HG02884 (cell line): ENCODE data around the gene CISTR.
"Not testable (repeated sequence)": the region's sequence is repeated elsewhere in the genome, so short reads cannot be mapped to it uniquely, and the experiment has no call there.

Experiments used
- ATAC-seq: cut with Tn5 transposase; IDR thresholded peaks from one replicate; pipeline ENCODE4 v1.9.1; 2021; ENCODE audit warnings: mild to moderate bottlenecking, moderate library complexity; ENCODE audit not compliant: unreplicated experiment

The CISTR gene

DNA sequence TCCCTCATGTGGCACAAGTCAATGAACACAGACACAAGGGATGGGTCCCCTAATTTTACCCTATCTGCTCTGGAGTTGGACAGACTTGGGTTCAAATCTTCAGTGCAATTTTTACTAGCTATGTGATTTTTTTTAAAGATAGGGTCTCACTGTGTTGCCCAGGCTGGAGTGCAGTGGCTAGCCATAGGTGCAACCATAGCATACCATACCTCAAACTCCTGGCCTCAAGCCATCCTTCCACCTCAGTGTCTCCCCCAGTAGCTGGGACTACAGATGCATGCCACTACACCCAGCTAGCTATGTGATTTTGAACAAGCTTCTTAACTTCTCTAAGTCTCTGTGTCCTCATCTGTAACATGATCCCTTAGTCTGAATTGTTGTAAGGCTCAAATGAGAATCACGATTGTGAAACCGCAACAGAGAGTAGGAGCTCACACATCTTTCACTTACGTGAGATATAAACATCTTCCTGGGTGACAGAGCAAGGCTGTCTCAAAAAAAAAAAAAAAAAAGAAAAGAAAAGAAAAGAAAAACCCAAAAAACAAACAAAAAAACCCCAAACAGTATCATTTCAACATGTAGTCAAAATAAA is 29.2 kb downstream of the CISTR start:
- no peak for ATAC-seq

DNA sequence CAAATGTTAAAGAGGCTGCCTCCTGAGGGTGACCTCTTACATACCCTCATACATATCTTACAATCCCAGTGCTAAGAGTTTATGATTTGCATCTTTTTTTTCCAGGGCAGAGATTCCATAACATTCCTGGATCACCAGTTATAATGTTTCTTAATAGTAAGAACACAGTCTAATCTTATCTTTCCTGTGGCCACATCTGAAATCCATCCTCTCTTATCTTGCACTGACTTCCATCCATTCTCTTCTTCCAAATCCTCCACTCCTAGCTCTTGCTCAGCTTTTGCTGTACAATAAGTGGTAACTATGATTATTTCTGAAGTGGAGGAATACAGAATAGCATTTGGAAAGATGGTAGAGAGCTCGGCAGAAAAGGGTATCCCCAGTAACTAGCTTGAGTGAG is 30.8 kb downstream of the CISTR start:
- ATAC-seq: no peak

DNA sequence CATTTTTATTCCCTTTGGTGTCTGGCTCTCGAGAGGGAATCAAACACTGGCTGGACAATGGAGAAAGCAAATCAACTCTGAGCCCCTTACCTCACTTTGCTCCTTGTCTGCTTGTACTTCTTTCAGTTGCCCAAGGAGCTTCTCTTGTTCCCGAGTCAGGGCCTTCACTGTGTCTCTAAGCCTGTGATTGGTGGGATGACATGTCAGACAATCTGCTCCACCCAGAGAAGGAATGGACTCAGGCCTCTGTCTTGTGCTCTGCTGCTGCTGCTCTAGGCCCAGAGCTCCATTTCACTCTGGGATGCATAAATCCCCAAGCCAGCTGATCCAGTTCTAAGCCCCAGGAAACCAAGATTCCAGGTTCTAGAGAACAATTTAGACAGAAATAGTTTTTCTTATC is 32.1 kb downstream of the CISTR start:
- no peak for ATAC-seq

DNA sequence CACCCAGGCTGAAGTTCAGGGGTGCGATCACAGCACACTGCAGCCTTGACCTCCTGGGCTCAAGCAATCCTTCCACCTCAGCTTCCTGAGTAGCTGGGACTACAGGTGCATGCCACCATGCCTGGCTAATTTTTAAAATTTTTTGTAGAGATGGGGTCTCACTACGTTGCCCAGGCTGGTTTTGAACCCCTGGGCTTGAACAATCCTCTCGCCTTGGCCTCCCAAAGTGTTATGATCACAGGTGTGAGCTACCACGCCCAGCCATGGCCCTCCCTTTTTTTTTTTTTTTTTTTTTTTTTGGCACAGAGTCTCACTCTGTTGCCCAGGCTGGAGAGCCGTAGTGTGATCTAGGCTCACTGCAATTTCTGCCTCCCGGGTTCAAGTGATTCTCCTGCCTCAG is 33.2 kb downstream of the CISTR start:
- ATAC-seq: not testable (repeated sequence)

DNA sequence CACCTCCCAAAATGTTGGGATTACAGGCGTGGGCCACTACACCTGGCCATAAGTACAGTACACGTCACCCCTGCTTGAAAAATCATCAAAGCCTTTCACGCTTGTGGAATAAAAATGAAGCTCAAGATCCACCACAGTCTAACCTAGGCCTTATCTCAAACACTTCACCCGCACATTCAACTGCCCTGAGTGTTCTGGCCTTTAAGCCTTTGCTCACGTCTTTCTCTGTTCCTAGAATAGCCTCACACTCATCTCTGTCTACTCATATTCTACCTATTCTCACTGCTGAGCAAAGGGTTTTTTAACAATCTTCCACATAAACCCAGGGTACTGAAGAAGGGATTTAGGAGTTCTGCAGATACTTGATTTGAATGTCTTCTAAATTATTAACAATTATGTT is 34.5 kb downstream of the CISTR start:
- ATAC-seq: no peak

DNA sequence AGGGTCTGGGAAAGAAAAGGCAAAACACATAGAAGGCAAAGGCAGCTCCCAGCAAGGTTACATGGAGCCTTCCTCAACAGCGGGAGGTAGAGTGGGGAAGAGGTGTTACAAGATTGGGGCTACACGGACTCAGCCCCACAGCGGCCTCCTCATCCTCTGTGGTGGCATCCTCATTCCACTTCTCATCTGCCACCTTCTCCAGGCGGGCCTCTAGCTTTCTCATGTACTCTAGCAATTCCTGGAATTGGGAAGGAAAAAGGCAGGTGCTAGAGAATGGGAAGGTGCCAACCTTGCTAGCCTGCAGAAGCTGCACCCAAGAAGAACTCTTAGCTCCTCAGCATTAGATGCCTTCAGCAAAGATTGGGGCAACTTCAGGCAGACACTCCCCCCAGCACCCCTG is 37.8 kb downstream of the CISTR start:
- no peak for ATAC-seq

DNA sequence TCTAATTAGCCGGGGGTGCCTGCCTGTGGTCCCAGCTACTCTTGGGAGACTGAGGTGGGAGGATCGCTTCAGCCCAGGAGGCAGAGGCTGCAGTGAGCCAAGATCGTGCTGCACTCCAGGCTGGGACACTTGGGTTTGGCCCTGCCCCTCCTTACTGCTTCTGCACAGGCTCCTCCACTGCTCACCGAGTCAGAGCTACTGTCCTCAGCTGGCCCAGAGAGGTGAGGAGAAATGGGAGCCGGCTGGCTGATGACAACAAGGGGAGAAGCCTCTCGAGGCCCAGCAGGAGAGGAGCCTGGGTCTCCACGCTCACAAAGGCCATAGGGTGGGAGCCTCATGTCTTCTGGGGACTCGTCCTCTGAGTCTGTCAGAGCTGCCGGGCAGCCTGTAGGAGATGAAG is 38.3 kb downstream of the CISTR start:
- ATAC-seq: no peak

DNA sequence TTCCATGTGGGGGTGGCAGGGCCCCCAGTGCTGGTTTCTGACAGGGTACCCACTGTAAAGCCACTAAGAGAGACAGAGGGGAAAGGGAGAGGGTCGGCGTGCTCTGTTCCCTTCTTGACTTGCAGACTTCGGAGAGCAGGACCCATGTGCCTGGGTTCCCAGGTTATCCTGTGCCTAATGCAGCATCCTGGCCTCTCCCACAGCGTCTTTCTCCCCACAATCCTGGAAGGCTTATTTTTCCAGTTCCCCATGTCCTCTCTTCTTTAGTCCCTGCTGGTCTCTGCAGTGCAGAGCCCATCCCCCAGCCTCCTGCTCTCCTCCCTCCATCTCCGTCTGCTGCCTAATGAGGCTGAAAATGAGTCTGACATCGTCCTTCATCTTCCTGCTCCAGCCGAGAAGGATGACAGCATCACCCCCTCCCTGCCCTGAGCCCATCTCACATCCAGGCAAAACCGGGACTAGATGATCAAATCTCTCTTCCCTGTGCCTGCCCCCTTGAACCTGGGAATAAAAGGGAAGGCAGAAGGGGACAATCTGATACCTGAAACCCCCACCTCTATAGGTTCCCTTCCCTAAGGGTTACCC is 39.6 kb downstream of the CISTR start:
- ATAC-seq: no peak

DNA sequence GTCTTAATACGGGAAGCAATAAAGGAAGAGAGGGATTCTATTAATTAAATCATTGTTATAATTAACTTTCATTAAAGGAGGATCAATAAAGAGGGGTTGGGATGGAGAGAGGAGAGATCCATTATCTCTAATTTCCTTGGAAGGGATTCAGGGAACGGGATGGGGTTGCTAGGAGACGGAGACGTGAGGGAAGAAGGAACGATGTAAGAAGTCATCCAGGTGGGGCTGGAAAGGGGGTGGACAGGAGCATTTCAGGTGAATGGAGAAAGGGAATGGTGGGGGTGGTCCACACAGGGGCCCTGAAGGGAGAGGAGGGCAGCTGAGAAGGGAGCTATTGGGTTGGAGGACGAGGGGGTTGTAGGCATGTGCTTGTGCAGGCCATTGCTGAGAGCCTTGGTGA is 41.7 kb downstream of the CISTR start:
- no peak for ATAC-seq

DNA sequence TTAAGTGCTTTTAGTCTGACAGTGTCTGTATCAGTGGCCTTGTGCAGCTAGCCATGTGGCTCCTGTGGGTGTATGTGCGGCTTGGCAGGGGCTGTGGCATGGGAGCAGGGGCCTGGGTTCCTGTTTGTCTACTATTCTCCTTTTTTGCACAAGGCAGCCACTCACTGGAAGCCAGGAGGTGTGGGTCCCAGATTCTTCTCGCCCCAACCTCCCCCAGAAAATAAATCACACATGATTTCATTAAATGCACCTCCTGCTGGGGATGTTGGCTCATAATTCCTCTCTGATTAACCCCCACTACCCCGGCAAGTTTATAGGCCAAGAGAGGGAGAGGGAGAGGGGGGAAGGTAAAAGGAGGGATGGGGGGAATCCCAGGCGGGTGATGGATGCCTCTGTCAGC is 42.1 kb downstream of the CISTR start:
- no peak for ATAC-seq

DNA sequence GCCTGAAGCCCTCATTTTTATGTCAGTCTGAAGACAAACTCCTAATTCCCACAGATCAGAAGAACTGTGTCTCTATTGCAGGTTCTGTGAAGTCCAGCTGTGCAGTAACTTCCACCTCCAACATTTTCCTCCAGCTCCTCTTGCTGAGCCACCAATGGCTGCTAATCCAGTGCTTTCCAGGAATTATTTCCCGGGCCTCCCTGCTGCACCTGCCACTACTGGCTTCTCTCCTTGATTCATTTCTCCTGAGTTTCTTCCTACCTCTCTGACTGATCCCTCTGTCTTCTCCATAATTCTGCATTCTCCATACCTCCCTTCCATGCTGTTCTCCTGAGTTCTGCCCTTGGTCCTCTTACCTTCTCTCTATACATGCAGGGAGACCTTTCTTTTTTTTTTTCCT is 45.7 kb downstream of the CISTR start:
- no peak for ATAC-seq

DNA sequence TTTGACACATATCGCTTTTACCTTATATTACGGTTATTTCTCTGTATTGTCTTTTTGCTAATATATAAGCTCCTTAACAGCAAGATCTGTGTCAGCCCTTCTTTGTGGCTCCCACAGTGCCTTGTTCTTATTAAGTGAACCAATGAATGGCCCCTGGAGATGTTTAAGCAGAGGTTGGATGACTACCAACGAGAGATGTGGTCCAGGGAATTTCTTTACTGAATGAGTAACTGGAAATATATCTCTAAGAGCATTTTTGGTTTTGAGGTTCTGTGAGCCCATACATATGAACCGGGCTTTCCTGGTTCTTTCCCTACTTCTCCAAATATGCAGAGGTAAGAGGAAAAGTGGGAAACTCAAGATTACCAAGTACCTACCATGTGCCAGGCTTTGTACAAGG is 48.0 kb downstream of the CISTR start:
- ATAC-seq: no peak

DNA sequence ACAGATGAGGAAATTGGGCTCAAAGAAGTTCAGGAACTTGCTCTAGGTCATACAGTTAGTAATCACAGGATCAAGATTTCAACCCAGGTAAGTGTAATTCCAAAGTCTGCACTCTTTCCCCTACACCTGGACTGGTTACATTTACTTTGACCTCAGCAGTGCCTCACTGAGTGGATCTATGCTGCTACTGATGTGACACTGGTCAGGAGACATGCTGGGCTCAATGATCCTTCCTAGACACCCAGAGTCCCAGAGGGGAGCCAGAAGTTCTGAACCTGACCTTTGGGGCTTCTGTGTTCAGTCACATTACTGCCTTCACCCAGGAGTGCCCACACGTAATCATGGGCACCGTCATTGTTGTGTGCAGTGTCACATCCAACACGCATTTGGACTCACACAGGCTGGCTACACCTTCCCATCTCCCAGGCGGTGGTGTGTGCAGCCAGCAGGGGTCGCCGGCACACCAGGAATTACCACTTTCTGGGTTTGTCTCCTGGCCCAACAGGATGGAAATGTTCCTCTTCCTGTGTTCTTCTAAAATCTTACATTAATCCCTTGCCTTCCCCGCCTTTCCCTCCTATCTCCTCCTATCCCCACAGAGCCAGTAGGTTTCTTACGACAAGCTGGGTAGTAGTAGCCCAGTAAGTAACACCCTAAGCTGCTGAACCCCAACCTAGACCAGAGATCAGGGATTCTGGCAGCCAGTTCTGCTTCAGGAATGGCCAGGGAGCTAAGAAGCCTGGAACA is 50.1 kb downstream of the CISTR start:
- ATAC-seq: no peak

DNA sequence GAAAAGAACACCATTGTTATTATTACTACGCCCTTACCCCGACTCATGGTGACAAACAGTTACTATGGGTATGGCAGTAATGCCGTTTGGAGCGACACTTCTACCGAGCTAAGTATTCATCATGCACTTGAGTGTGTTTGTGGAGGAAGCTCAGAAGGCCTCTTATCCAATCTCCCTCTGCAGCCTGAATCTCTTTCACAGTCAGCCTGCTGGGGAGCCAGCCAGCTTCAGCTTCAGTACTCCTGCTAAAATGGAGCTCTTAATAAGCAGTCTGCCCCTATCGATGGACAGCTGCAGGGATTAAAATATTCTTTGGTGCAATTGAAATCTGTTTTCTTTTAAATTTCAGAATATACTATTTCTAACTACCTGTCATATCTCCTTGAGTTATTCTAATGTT is 51.2 kb downstream of the CISTR start:
- no peak for ATAC-seq

DNA sequence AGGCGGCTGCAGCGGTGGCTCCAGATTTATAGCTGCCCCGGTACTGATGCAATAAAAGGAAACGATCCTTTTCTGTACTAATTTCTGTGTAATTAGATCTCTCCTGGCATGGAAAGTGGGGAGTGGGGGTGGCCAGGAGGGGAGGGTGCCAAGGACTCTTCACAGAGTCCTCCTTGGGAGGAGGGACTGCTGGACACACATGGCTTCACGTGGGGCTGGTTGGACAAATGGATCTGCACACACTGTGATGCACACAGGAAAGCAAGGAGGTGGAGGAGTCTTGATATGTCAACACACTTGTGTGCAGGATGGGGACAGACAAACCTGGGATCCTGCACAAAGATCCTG is 52.1 kb downstream of the CISTR start:
- ATAC-seq: no peak

DNA sequence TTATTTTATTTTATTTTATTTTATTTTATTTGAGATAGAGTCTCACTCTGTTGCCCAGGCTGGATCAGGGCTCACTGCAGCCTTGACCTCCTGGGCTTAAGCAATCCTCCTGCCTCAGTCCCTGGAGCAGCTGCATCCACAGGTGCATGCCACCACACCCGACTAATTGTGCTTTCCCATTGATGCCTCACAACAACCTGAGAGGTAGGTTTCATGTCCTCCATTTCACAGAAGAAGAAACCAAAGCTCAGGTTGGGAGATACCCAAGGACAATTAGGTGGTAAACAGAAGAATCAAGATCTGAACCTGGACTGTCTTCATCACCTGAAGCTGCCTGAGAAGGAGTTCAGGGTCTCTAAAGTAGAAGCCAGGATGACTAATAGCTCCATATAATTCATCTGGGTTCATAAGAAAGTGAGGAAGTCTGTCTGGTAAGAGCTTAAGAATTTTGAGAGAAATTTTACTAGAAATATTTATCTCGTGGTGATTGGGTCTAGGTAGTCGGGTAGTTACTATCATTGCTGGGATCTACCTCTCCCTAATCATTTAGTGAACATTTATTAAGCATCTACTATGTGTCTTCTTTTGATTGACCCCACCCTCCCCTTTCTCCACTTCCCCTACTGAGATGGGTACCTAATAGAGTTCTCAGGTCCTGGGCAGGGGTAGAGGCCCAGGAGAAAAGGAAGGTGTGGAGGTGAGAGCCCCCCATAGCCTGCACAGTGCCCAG is 52.7 kb downstream of the CISTR start:
- no peak for ATAC-seq

DNA sequence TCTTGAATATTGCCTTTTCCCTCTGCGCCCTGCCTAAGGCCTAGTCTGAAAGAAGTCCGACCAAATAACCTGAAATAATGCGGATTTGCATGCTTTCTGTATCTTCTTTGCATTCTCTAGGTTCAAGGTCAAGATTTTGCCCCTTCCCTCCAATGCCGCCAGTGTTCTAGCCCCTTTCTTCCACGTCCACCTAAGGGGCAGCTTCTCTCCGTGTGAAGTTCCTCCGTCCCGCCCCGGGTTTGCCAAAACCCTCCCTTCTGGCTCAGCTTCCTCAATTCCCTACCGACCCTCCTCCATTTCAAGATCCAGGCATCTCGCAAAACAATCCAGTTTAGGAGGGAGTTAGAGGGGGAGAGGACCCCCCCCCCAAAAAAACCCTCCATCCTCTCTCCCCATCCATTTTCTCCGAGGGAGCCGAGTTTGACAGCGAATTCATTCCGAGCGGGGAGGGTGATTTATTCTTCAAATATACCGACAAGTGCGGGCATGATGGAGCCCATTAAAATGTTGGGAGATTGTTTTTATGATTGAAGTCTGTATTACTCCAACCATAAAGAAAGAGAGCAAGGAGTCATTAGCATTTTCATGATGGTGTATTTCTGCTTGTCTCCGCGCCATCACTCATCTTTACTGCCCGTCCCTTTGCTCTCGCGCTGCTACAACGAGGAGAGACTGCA is 55.0 kb downstream of the CISTR start:
- no peak for ATAC-seq
